Measurements from ENCODE around the gene ACO2.

GRCh38 chr22:41537203-41537602 lies 68.3 kb downstream of the ACO2 start:
- TF ChIP-seq CTCF (IDR thresholded peaks at IDR 0.05) (no peak), ZFX (IDR thresholded peaks at IDR 0.05; ENCODE audit: borderline replicate concordance) (no peak)
